K562 (cell line): ENCODE results near the gene ZNF585A. TPM values are rescaled to one million over a fixed set of nuclear protein-coding genes. Genes with fewer than 3 reads are reported as not detected.

Experiments
- BCLAF1 ChIP-seq, 2 experiments: fragments of 450-650 bp in 1 of 2; IDR thresholded peaks; 2 replicates each; pipeline ENCODE4 v1.6.1; 2011 to 2017; ENCODE audit warnings: low read depth in 2 of 2, antibody characterized with exemption in 1 of 2, borderline replicate concordance in 1 of 2, low read length in 1 of 2, mild to moderate bottlenecking in 1 of 2, mixed read lengths in 1 of 2; ENCODE audit not compliant: control insufficient read depth in 1 of 2
- JUNB ChIP-seq: fragments of 450-650 bp; formaldehyde crosslinking; conservative IDR thresholded peaks from 2 replicates; pipeline ENCODE4 v1.4.0; 2020; ENCODE audit warnings: mild to moderate bottlenecking
- LARP7 ChIP-seq: fragments of 450-650 bp; IDR thresholded peaks from 2 replicates; pipeline ENCODE4 v1.6.1; 2016
- MNT ChIP-seq, 2 experiments: fragments of 450-650 bp; conservative IDR thresholded peaks; 2 replicates each; pipeline ENCODE4 v1.6.1; 2017; ENCODE audit warnings: mild to moderate bottlenecking in 2 of 2, moderate library complexity in 2 of 2
- POLR3G ChIP-seq: IDR thresholded peaks from 2 replicates; pipeline ENCODE4 v1.6.1; 2011; ENCODE audit not compliant: insufficient read length, insufficient replicate concordance; ENCODE audit errors: extremely low read depth
- RAD51 ChIP-seq: fragments of 450-650 bp; IDR thresholded peaks from 2 replicates; pipeline ENCODE4 v1.7.1; 2016; ENCODE audit warnings: low read depth, mild to moderate bottlenecking, borderline replicate concordance
- RNF2 ChIP-seq: sonication (generic); IDR thresholded peaks from 2 replicates; pipeline ENCODE4 v1.6.1; 2016
- SMARCB1 ChIP-seq: IDR thresholded peaks from 2 replicates; pipeline ENCODE4 v1.6.1; 2011; ENCODE audit warnings: improper control_type of control experiment, low read depth; ENCODE audit not compliant: insufficient read length
- TAL1 ChIP-seq: fragments of 450-650 bp; IDR thresholded peaks from 2 replicates; pipeline ENCODE4 v1.6.1; 2016; ENCODE audit warnings: mild to moderate bottlenecking
- ZC3H8 ChIP-seq: fragments of 450-650 bp; IDR thresholded peaks from 2 replicates; pipeline ENCODE4 v1.6.1; 2017
- ZNF121 ChIP-seq: sonication (generic); formaldehyde crosslinking; conservative IDR thresholded peaks from 2 replicates; pipeline ENCODE4 v1.8.0; 2022; ENCODE audit warnings: missing genetic modification reagents
- ZNF717 ChIP-seq: fragments of 250-450 bp; sonication (Bioruptor Pico); IDR thresholded peaks from 2 replicates; pipeline ENCODE4 v1.5.0; 2021
- ZNF75A ChIP-seq: fragments of 450-650 bp; formaldehyde crosslinking; IDR thresholded peaks from 2 replicates; pipeline ENCODE4 v1.4.0; 2020; ENCODE audit warnings: mild to moderate bottlenecking
- polyA plus RNA-seq, 8 experiments: library from polyadenylated mRNA; depleted of rRNA in 4 of 8; stranded (reverse) in 5 of 8; unstranded in 3 of 8; fragments of >200 nt; fragmentation: Nextera tagmentation in 2 of 8; fragmentation: Illumina TruSeq in 1 of 8; extraction: Ambion mirVana in 2 of 8; extraction: Trizol in 1 of 8; gene quantifications; 2 replicates each; pipeline versions ENCODE4 v1.2.1 to v1.2.3, GENCODE V29; 2011 to 2014; ENCODE audit warnings: inconsistent platforms in 1 of 8, missing spikeins in 1 of 8
- total RNA-seq, 7 experiments: library from RNA; depleted of rRNA in 6 of 7; stranded (reverse); fragments of >200 nt in 6 of 7; fragmentation: Illumina TruSeq in 2 of 7; extraction: Trizol in 2 of 7; gene quantifications; 2 replicates each; pipeline versions ENCODE4 v1.2.1 to v1.2.3, GENCODE V29; 2011 to 2021; ENCODE audit warnings: low replicate concordance in 1 of 7
- TF ChIP-seq, protein P1 (sequence below): fragments of 200-800 bp; sonication (Bioruptor generic); IDR thresholded peaks from 2 replicates; pipeline ENCODE4 v1.6.1; 2016; ENCODE audit warnings: missing genetic modification characterization, missing compliant biosample characterization

Gene ZNF585A
- total and polyA plus RNA-seq, 9 of the 15 experiments (the other 6 are each of a cell fraction or from before 2014, with no cell fraction given), result 5.6 to 31.0 (median 8.5) TPM

DNA sequence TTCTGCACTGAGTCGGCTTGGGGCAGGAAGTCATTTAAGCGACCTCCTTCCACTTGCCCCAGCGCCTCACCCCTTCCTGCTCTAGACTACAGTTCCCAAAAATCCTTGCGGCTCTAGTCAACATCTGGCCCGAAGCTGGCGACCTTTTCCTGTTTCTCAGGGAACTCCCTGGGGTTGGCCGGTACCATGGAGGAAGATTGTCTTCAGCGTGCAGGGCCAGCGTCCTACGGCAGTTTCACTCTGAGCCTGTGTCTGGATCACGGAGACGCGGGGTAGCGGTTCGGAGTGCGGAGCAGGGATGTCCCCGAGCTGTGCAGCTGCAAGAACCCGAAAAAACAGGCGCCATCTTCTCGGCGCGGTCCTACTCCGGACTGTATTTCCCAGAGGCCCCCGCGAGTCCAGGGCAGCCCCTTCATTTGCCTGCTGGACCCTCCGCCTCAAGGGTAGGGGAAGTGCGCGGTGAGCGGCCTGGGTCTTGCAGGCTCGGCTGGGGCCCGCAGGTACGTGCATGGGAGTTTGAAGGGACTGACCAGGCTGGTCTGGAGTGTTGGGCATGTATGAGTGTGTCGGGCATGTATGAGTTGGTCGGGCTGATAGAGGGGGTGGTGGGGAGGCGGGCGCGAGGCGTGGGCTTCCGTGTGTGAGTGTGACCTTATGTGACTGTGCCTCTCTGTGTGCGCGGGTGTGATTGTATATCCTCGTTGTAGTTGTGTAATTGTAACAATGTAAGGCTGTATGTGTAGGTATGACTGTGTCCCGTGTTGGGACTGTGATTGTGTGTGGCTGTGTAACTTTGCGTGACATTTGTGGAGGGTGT, 45.5 kb upstream of the ZNF585A start, which contains the start of gene ZNF383 (continued):
- peak; percentile 40 to 79; a peak in 3 of 4 replicates for TF ChIP-seq MNT (conservative IDR thresholded peaks at IDR 0.05)
- no peak for TF ChIP-seq ZNF75A
- TF ChIP-seq TAL1, result no peak
- TF ChIP-seq JUNB (CRISPR knock-in tag), result no peak
- no peak for TF ChIP-seq RNF2
- no peak for TF ChIP-seq SMARCB1
- peak; percentile 60; the same call in 1 of the 2 replicates for TF ChIP-seq LARP7
- TF ChIP-seq ZC3H8, result no peak
- no peak for TF ChIP-seq ZNF717 (CRISPR knock-in tag)
- TF ChIP-seq BCLAF1 (IDR thresholded peaks at IDR 0.05; ENCODE audit: borderline replicate concordance in 1 of 2, control insufficient read depth in 1 of 2, low read depth in 2 of 2, low read length in 1 of 2), result no peak
- no peak for TF ChIP-seq ZNF121 (CRISPR knock-in tag)
- TF ChIP-seq RAD51, result no peak
- TF ChIP-seq, protein P1, sequence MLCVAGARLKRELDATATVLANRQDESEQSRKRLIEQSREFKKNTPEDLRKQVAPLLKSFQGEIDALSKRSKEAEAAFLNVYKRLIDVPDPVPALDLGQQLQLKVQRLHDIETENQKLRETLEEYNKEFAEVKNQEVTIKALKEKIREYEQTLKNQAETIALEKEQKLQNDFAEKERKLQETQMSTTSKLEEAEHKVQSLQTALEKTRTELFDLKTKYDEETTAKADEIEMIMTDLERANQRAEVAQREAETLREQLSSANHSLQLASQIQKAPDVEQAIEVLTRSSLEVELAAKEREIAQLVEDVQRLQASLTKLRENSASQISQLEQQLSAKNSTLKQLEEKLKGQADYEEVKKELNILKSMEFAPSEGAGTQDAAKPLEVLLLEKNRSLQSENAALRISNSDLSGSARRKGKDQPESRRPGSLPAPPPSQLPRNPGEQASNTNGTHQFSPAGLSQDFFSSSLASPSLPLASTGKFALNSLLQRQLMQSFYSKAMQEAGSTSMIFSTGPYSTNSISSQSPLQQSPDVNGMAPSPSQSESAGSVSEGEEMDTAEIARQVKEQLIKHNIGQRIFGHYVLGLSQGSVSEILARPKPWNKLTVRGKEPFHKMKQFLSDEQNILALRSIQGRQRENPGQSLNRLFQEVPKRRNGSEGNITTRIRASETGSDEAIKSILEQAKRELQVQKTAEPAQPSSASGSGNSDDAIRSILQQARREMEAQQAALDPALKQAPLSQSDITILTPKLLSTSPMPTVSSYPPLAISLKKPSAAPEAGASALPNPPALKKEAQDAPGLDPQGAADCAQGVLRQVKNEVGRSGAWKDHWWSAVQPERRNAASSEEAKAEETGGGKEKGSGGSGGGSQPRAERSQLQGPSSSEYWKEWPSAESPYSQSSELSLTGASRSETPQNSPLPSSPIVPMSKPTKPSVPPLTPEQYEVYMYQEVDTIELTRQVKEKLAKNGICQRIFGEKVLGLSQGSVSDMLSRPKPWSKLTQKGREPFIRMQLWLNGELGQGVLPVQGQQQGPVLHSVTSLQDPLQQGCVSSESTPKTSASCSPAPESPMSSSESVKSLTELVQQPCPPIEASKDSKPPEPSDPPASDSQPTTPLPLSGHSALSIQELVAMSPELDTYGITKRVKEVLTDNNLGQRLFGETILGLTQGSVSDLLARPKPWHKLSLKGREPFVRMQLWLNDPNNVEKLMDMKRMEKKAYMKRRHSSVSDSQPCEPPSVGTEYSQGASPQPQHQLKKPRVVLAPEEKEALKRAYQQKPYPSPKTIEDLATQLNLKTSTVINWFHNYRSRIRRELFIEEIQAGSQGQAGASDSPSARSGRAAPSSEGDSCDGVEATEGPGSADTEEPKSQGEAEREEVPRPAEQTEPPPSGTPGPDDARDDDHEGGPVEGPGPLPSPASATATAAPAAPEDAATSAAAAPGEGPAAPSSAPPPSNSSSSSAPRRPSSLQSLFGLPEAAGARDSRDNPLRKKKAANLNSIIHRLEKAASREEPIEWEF (CRISPR knock-in tag), result no peak
- TF ChIP-seq POLR3G, result no peak
